Measurements from ENCODE around the gene GLS.

GLS gene

DNA sequence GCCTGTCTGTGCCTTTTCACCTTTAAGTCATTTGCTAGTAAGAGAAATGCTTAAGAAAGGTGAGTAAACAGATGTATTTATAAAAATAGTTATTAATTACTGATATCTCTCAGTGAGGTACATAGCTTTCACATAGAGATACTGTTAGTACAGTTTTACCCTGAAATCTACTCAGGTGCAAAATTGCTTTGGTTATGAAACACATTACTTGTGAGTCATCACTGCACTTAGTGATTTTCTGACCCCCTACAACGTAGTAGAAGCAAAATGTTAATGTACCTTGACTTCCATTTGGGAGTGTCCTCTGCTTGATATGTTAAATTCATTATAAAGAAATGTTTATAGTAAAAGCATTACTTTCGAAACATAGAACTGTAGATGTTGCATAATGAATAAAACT is 6.5 kb downstream of the GLS start:
- DNase-seq, result peak; percentile 61

DNA sequence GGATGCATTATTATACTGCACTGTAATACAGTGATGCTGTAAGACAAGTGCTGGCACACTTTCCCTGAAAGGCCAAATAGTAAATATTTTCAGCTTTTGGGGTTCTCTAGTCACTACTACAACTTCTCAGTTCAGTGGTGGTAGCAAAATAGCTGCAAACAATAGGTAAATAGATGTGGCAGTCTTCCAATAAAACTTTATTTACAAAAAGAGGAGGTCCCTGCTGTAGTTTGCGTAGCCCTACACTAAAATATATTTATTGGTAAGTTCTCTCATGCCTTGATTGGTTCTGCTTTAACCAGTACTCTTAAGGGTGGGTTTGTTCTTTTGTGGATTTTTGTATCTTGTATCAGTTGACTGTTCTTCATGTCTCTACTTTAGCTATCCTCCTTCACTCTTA is 7.8 kb downstream of the GLS start:
- DNase-seq, result no peak

DNA sequence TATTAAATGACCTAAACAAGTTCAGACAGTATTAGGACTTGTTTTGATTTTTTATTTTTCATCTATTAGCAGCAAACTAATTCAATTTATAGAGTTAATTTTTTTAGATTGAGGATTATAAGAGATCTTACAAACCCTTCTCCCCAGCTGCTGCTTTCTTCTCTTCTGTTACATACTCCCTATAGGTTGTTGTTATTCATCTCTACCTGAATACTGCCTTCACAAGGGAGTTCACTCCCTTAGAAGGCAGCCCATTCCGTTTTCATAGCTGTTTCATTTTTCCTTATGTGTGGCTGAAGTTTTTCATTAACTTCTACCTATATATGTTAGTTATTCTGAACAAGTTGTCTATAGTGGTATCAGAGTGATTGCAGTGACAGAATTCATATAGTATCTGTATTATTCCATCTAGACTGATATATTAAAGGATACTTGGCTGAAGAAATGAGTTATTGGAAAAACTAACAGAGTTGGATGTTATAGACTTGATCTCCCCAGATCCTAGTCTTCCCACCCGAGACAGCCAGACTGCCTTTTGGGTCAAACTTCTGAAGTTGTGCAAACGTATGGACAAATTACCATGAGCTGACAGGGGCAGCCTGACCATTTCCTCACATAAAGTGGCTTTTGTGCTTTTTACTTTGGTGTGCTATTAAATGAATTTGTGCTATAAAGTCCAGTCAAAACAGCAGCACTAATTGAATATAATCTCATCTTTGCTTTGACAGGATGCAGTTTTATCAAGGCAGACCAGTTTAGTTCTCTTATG is 8.7 kb downstream of the GLS start:
- no peak for DNase-seq

DNA sequence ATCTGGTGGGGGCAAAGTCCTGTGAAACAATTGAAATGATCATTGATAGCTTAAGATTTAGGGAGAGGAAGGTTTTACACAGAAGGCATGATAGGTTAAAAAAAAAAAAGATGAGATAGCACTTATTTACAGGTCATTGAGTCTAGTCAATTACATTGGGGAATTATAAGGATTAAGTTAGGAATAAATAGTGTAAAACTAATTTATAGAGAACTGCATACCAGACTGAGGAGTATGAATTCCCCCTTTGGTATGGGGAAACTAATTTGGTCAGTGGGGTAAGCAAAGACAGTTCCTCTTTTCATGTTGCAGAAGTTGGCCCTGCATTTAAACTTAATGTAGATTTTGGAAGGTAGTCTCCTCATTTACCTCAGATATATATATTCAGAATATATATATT is 10.8 kb downstream of the GLS start:
- DNase-seq, result no peak

DNA sequence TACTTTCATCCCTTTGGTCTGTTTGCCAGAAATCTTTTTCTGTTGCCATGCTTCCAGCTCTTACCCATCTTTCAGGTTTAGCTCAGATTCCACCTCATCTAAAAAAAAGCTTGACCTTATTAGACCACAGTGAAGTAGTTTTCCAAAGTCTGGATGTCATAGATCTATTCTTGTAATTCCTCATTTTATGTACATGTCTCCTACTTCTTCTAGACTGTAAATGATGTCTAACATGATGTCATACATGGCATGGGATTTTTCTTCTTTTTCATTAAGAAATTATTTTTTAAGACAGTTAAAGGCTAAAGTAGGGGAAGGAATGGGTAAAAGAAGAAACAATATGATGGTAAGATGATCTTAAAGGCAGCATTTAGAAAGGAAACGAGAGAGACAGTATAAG is 11.3 kb downstream of the GLS start:
- no peak for DNase-seq

DNA sequence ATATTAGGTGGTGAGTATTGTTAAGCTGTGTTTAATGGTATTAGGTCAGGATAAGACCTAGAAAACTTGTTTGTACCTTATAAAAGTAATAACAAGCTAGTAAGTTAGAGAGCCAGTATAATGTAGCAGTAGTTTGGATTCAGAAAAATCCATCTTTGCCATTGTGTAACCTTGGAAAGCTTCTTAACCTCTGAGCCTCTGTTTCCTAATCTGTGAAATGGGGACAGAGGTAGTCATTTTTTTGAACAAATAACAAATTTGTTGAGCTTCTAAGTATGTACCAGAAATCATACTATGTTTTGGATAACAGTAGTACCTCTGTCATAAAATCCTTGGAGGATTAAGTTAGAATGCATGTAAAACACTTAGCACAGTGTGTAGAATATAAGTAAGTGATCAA is 12.5 kb downstream of the GLS start:
- no peak for DNase-seq

DNA sequence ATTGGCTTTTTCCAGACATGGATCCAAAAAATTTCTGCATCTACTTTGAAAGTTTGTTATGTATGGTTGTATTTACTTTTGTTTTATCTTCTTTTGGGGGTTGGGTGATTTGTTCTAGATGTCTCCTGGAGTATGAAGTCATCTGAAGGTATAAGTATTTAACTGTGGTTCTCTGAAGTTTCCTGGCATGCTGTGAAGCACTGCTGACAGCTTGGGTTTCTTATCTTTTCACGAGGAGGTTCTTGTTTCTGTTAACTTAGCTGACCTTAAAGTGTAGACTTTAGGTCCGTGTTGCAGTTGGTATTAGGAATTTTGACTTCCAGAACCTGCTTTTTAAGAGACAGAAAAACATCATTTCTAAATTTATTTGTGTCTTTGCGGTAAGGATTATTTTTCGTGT is 15.9 kb downstream of the GLS start:
- DNase-seq, result no peak

DNA sequence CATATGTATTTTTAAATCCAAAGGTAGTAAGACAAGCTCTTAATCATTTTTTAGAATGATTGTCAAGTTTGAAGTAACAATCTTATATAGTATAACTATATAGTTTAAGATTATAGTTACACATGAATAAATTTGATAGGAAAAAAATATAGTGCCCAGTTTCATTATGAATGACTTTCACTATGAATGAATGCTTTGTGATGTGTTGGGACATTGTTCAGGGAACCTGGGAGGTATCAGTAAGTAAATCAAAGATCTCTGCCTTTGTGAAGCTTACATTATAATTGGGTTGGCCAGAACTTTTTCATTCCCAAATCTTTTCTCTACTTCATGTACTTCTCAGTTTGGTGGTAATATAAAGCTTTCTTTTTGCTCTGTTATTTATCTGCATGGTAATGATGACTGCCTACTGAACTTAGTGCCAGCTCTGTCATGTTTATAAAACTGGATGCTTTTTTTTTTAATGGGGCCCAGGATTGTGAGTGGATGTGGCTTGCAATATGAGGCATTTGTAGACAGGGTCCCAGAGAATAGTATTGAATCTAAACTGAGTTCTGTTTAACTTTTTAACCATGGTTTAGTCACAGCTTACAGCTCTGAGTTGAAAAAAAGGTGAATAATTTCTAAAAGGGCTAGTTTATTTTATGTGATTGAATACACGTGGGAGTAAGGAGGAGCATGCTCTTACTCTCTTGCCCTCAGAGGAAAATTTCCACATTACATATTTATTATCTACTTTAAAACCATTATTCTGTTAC is 23.3 kb downstream of the GLS start:
- no peak for DNase-seq

DNA sequence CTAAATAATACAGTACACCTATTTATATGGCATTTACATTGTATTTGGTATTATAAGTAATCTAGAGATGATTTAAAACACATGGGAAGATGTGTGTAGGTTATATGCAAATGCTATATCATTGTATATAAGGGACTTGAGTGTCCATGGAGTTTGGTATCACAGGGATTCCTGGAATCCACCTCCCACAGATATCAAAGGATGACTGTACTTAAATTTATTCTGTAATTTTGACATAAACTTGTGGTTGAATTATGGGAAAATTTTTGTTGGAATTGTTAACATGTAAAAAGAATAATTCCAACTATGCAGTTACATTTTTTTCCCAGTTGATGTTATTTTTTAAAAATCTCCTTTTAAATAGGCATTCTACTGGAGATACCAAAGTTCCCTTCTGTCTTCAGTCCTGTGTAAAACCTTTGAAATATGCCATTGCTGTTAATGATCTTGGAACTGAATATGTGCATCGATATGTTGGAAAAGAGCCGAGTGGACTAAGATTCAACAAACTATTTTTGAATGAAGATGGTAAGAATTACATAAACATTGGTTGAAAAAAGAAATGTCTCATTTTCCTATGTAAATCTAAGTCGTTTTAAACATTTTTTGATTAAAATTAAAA is 24.1 kb downstream of the GLS start:
- no peak for DNase-seq

DNA sequence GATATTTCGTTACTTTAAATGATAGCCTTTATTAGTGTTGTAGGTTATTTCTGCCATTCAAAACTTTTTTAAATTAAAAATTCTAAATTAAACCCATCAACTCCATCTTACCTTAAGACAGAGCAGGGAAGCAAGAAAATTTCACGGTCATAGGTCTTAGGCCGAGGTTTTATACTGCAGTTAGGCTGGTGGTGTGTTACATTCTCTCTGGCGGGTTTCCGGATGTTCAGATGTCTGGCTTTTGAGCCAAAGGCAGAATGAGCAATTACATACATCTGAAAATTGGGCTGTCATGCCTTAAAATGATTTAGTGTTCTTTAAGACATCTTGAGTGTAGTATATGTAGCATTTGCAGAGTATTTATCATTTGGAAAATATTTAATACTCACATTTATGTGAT is 27.9 kb downstream of the GLS start:
- no peak for DNase-seq

DNA sequence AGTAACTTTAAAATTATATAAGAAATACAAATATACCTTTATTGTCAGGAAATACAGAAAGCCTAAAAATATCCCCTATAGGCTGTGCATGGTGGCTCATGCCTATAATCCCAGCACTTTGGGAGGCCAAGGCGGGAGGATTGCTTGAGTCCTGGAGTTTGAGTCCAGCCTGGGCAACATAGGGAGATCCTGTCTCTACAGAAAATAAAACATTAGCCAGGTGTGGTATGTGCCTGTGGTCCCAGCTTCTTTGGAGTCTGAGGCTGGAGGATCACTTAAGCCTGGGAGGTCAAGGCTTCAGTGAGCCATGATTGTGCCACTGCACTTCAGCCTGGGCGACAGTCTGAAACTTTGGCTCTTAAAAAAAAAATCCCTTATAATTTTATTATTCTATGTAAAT is 29.1 kb downstream of the GLS start:
- DNase-seq, result no peak

DNA sequence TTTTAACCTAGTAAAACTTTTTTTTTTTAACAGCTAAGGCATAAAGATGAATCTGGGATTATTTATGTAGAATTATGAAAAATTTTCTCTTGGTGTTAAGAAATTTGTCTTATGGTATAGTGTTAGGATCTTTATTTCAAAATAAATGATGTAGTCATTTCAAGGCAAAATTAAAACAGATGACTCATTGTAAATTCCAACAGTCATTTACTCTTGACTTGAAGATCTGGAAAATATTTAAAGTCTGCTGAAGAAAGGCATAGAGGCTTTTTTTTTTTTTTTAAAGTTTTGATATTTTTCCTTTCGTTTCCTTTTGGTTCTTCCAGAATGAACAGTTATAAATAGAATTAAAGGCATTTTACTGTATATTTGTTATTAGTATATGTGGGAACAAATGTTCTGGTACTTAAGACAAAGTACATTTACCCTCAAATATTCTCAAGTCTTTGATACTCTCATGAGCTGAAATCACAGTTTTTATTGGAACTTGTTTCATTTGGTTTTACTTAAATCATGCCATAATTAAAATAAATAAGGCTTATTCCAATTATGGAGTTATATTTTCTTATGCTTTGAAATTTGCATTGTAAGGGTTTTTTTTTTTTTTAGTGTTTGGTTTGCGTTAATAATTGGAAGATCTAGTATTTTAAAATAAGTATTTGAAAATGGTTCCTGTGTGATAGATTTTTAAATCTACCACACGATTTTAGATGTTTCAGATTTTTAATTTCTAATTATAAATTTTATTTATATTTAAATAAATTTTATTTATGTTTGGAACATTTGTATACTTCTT is 29.9 kb downstream of the GLS start:
- DNase-seq, result no peak

DNA sequence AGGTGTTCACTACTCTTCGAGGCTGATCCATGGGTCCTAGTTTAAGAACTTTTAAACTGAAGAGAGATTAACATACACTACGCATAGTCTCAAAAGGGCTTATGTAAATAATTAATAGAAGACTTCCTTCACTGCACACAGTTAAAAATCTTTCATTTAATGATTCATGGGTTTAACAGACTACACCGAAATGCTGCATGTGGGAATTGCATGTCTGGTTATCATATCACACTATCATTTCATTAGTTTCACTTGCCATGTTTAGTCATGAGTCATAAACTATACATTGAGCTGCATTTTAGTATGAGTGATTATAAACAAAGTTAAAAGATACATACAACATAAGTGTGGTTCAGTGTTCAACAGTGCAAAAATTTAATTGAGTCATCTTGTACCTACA is 31.2 kb downstream of the GLS start:
- no peak for DNase-seq

DNA sequence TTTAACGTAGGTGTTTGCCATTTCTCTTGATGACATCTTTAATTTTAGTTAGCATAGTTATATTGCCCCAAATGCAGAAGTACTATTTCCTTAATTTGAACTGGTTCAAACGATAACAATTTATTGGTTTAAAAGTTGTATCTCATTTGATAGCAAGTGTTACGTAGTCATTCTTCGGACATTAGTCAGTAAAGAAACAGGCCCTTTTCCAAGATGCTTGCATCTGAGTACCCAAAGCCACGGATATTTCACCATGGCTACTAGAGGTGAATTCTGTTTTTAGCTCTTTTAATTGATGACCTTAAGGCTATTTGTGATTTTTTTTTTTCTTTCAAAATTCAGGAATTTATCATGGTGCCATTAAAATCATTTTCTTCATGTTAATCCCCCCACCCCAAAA is 32.1 kb downstream of the GLS start:
- no peak for DNase-seq

DNA sequence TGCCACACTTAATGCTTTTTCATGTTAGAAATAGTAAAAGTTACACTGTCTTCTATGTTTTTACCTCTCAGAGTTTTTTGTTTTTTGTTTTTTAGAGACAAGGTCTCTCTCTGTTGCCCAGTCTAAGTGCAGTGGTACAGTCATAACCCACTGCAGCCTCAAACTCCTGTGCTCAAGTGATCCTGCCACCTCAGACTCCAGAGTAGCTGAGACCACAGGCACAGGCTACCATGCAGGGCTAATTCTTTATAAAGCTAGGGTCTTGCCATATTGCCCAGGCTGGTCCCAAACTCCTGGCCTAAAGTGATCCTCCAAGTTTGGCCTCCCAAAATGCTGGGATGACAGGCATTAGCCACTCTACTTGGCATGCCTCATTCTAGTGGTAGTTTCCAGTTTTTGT is 33.1 kb downstream of the GLS start:
- no peak for DNase-seq

DNA sequence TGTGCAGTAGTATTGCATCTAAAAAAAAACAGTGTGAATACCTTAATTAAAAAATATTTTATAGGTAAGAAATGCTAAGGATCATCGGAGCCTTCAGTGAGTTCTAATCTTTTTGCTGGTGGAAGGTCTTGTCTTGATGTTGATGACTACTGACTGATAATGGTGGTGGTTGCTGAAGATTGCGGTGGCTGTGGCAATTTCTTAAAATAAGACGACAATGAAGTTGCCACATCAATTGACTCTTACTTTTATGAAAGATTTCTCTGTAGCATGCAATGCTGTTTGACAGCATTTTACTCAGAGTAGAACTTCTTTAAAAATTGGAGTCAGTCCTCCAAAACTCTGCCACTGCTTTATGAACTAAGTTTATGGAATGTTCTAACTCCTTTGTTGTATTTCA is 36.2 kb downstream of the GLS start:
- DNase-seq, result no peak

DNA sequence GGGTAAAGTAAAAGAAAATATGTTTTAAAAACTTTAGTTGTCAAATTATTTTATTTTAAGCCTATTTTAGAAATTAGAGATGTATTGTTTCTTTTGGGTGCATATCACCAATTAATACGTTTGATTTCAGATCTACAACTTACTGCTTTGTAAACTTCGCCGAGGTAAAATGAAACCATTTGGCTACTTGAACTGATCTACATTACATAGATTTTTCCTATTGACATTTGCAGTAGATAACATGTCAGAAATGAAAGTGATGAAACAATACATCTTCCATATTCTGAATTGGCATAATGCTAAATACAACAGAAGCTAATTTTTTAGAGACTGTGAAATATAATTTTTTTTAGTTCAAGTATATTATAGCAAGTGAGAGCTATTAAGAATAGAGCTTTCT is 39.5 kb downstream of the GLS start:
- no peak for DNase-seq

DNA sequence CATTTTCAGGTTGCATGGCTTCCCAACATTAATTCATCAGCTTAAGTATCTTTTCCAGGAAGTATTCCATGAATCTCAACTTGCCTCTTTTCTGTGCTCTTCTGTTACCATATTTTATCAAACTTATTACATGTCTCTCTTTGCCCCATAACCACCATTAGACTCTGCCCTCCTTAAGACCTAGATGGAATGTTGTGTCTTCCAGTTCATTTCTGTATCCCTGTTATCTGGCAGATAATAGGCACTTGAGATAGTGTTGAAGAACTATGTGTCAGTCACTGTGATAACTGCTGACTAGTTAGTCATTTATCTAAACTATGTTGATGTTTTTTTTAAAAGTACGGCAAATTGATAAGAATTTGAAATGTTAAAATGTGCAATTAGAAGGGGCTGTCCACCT is 41.8 kb downstream of the GLS start:
- no peak for DNase-seq

DNA sequence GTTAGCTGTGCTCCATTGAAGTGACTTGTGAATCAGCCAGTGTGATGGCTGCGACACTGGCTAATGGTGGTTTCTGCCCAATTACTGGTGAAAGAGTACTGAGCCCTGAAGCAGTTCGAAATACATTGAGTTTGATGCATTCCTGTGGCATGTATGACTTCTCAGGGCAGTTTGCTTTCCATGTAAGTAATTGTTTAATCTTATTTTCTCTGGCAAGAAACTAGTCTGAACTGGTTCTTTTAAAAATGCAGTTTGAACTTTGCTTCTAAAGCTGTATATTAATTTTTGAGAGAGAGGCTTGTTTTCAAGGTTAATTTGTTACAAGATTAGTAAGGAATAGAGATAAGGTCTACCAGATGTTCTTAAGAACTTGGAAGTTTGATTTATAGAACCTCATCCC is 46.7 kb downstream of the GLS start:
- DNase-seq, result no peak

DNA sequence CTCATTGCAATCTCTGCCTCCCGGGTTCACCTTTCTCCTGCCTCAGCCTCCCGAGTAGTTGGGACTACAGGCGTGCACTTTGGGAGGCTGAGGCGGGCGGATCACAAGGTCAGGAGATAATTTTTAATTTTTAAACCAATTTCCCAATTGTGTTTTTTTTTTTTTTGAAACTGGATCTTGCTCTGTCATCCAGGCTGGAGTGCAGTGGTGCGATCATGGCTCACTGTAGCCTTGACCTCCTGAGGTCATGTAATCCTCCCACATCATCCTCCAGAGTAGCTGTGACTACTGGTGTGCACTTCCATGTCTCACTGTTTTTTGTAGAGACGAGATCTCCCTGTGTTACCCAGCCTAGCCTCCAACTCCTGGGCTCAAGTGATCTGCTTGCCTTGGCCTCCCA is 49.3 kb downstream of the GLS start:
- no peak for DNase-seq

DNA sequence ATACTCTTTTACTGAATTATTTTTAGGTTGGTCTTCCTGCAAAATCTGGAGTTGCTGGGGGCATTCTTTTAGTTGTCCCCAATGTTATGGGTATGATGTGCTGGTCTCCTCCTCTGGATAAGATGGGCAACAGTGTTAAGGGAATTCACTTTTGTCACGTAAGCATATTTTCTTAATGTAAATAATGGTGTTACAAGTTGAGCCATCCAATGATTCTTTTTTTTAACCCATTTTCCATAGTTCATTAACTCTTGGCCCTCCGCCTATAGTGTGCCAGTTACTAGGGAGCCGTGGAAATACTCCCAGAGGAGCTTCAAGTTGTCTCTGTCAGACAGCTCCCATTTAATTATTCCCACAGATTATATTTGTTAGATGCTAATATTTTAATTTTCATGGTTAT is 49.8 kb downstream of the GLS start:
- DNase-seq, result peak; percentile 12

DNA sequence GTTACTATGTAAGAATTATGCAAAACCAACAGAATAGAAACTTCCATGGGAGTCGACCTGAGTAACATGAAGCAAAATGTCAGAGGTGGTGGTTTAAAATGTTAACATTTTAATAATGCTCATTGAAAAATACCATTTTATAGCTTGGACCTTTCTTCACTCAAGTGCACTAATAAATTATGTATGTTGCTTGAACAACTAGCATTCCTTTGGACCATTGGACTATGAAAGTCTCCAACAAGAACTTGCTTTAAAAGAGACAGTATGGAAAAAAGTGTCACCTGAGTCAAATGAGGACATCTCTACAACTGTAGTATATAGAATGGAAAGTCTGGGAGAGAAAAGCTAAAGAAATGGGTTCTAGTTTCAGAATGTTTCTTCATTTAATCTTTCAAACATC is 51.9 kb downstream of the GLS start:
- DNase-seq, result no peak

DNA sequence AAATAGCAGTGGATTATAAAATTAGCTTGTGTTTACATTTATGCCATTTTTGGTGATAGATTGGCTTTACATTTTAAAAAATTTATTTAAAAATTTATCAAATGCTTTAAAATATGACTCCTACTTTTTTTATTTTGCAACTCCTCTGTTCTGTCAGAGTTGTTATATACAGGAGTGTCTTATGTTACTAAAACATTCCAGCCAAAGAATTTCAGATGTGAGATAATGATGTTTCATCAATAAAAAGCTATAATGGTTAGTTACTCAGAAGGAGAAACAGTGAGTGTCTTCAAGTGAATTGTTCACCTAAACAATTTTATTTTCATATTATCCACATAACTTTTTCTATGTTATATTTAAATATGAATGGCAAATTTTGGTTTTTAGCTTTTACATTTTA is 52.7 kb downstream of the GLS start:
- no peak for DNase-seq

DNA sequence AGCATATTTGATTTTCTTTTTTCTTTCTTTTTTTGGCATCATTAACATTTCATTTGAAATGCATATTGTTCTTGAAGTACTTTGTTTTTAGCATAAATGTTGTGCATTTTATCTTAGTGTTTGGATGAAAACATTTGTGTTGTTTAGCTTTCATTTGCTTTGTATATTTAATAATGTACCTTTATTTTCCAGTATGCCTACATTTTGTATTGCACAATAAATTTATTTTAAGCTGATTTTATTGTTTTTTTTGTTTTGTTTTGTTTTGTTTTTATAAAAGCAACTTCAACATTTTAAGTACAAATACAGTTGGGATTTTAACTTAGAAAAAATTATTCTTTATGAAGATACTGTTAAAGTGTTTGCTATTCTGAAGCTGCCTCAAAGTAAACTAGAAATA is 54.4 kb downstream of the GLS start:
- no peak for DNase-seq
